IMR-90 (cell line): Measurements from ENCODE around the gene RDH16. TPM values are rescaled to one million over a fixed set of nuclear protein-coding genes. Genes with fewer than 3 reads are reported as not detected.

Experiments used
- ATAC-seq: fragments of 200-7000 bp; cut with Tn5 transposase; 2 replicates; pipeline ENCODE4 v1.9.1; 2020; ENCODE audit warnings: low read depth, mild to moderate bottlenecking, moderate library complexity
- BruUV-seq: library from RNA; stranded (reverse); fragments of 400-500 nt; replicated peaks from 2 replicates; lab custom pipeline; 2021; lab: Mats Ljungman, UMichigan
- CTCF ChIA-PET: fragments of 300-600 bp; formaldehyde crosslinking; extraction: SDS; loops from one replicate; lab custom pipeline; 2021; ENCODE audit warnings: antibody characterized with exemption; lab: Yijun Ruan, JAX
- POLR2A ChIA-PET: fragments of 300-600 bp; sonication (Branson Sonifier 250); formaldehyde crosslinking; loops from one replicate; lab custom pipeline; 2022; ENCODE audit warnings: antibody characterized with exemption; ENCODE audit not compliant: unreplicated experiment; lab: Charles Lee
- DNase-seq: peaks from one replicate; pipeline ENCODE4 v3.0.0; 2013
- H2AFZ ChIP-seq: replicated peaks from 2 replicates; pipeline ENCODE3; 2013; ENCODE audit warnings: low read length, mild to moderate bottlenecking; ENCODE audit not compliant: poor library complexity
- H2AK5ac ChIP-seq: 2 replicates; pipeline ENCODE4 v1.6.1; 2013; ENCODE audit warnings: low read depth, low read length, inconsistent platforms
- H2AK9ac ChIP-seq: replicated peaks from 2 replicates; pipeline ENCODE3; 2013; ENCODE audit warnings: mild to moderate bottlenecking, low read depth, low read length, moderate library complexity; ENCODE audit not compliant: poor library complexity
- H2BK120ac ChIP-seq: 2 replicates; pipeline ENCODE4 v1.6.1; 2013; ENCODE audit warnings: low read depth, low read length, inconsistent platforms
- H2BK15ac ChIP-seq: 3 replicates; pipeline ENCODE4 v1.6.1; 2013; ENCODE audit warnings: low read depth, low read length, inconsistent platforms
- H2BK20ac ChIP-seq: 2 replicates; pipeline ENCODE4 v1.6.1; 2013; ENCODE audit warnings: low read depth, mild to moderate bottlenecking, inconsistent platforms, low read length, moderate library complexity
- H2BK5ac ChIP-seq: 2 replicates; pipeline ENCODE4 v1.6.1; 2013; ENCODE audit warnings: mild to moderate bottlenecking, low read depth, low read length, inconsistent platforms; ENCODE audit not compliant: poor library complexity, severe bottlenecking
- H3K14ac ChIP-seq: replicated peaks from 2 replicates; pipeline ENCODE4 v1.6.1; 2013; ENCODE audit warnings: low read depth, low read length, inconsistent platforms
- H3K18ac ChIP-seq: 2 replicates; pipeline ENCODE4 v1.6.1; 2013; ENCODE audit warnings: low read depth, low read length, control low read depth
- H3K23ac ChIP-seq: 2 replicates; pipeline ENCODE4 v1.6.1; 2013; ENCODE audit warnings: low read depth, low read length, inconsistent platforms
- H3K27ac ChIP-seq: 2 replicates; pipeline ENCODE4 v1.5.1; 2013; ENCODE audit warnings: mild to moderate bottlenecking, control low read depth, low read length; ENCODE audit not compliant: insufficient read depth
- H3K27me3 ChIP-seq: 2 replicates; pipeline ENCODE4 v1.6.1; 2013; ENCODE audit warnings: low read length; ENCODE audit not compliant: control insufficient read depth, insufficient read depth
- H3K36me3 ChIP-seq: 2 replicates; pipeline ENCODE4 v1.6.1; 2013; ENCODE audit warnings: low read length, mixed read lengths; ENCODE audit not compliant: control insufficient read depth, insufficient read depth
- H3K4ac ChIP-seq: 2 replicates; pipeline ENCODE4 v1.6.1; 2013; ENCODE audit warnings: low read depth, low read length, inconsistent platforms
- H3K4me1 ChIP-seq: 2 replicates; pipeline ENCODE4 v1.6.1; 2013; ENCODE audit warnings: low read length, mixed read lengths; ENCODE audit not compliant: control insufficient read depth, insufficient read depth
- H3K4me2 ChIP-seq: 2 replicates; pipeline ENCODE4 v1.6.1; 2013; ENCODE audit warnings: low read depth, mild to moderate bottlenecking, control low read depth, low read length, moderate library complexity
- H3K4me3 ChIP-seq: 2 replicates; pipeline ENCODE4 v1.5.1; 2013; ENCODE audit warnings: low read depth, mild to moderate bottlenecking, control low read depth, low read length, moderate library complexity; ENCODE audit not compliant: insufficient read depth
- H3K56ac ChIP-seq: 2 replicates; pipeline ENCODE4 v1.6.1; 2013; ENCODE audit warnings: low read length, inconsistent platforms; ENCODE audit not compliant: insufficient read depth; ENCODE audit errors: extremely low read depth
- H3K79me1 ChIP-seq, 2 experiments: 2 replicates each; pipeline ENCODE4 v1.6.1; 2013; ENCODE audit warnings: low read length in 2 of 2, inconsistent platforms in 1 of 2, low read depth in 1 of 2
- H3K9ac ChIP-seq: 2 replicates; pipeline ENCODE4 v1.6.1; 2013; ENCODE audit warnings: low read depth, low read length, control low read depth
- H3K9me1 ChIP-seq: 2 replicates; pipeline ENCODE4 v1.6.1; 2013; ENCODE audit warnings: low read length, inconsistent platforms; ENCODE audit not compliant: insufficient read depth
- H3K9me3 ChIP-seq: 2 replicates; pipeline ENCODE4 v1.6.1; 2013; ENCODE audit warnings: low read length; ENCODE audit not compliant: control insufficient read depth, insufficient read depth
- H4K20me1 ChIP-seq: 2 replicates; pipeline ENCODE4 v1.6.1; 2013; ENCODE audit warnings: low read length, inconsistent platforms; ENCODE audit not compliant: insufficient read depth
- H4K5ac ChIP-seq: 2 replicates; pipeline ENCODE4 v1.6.1; 2013; ENCODE audit warnings: mild to moderate bottlenecking, low read depth, low read length, control low read depth
- H4K8ac ChIP-seq, 2 experiments: 2 replicates each; pipeline ENCODE4 v1.6.1; 2013; ENCODE audit warnings: low read depth in 2 of 2, low read length in 2 of 2, control low read depth in 1 of 2, inconsistent platforms in 1 of 2
- H4K91ac ChIP-seq: 2 replicates; pipeline ENCODE4 v1.6.1; 2013; ENCODE audit warnings: low read depth, low read length, inconsistent platforms; ENCODE audit not compliant: insufficient read depth
- BHLHE40 ChIP-seq: fragments of 150-350 bp; IDR thresholded peaks from 2 replicates; pipeline ENCODE4 v1.6.1; 2016; ENCODE audit warnings: mild to moderate bottlenecking, low read depth, low read length
- CEBPB ChIP-seq: IDR thresholded peaks from 2 replicates; pipeline ENCODE4 v1.6.1; 2012; ENCODE audit warnings: low read depth, low read length, improper control_type of control experiment
- ELK1 ChIP-seq: fragments of 150-350 bp; IDR thresholded peaks from 2 replicates; pipeline ENCODE4 v1.6.1; 2016; ENCODE audit warnings: low read depth, mild to moderate bottlenecking, low read length, moderate library complexity, borderline replicate concordance
- MAFK ChIP-seq: IDR thresholded peaks from 2 replicates; pipeline ENCODE4 v1.6.1; 2012; ENCODE audit warnings: low read depth, low read length, improper control_type of control experiment
- MAZ ChIP-seq: IDR thresholded peaks from 2 replicates; pipeline ENCODE4 v1.6.1; 2012; ENCODE audit warnings: low read depth, mild to moderate bottlenecking, low read length, improper control_type of control experiment, moderate library complexity, borderline replicate concordance
- MXI1 ChIP-seq: IDR thresholded peaks from 2 replicates; pipeline ENCODE4 v1.6.1; 2012; ENCODE audit warnings: low read depth, mild to moderate bottlenecking, low read length, moderate library complexity, borderline replicate concordance
- POLR2A ChIP-seq: IDR thresholded peaks from 2 replicates; pipeline ENCODE4 v1.6.1; 2012; ENCODE audit warnings: mild to moderate bottlenecking, low read depth, low read length
- RCOR1 ChIP-seq: IDR thresholded peaks from 2 replicates; pipeline ENCODE4 v1.6.1; 2012; ENCODE audit warnings: mild to moderate bottlenecking, low read length, improper control_type of control experiment; ENCODE audit not compliant: insufficient replicate concordance
- RFX5 ChIP-seq: IDR thresholded peaks from 2 replicates; pipeline ENCODE4 v1.8.0; 2012; ENCODE audit warnings: low read depth, mild to moderate bottlenecking, low read length, moderate library complexity
- SMC3 ChIP-seq: fragments of 150-350 bp; IDR thresholded peaks from 2 replicates; pipeline ENCODE4 v1.6.1; 2016; ENCODE audit warnings: low read depth, mild to moderate bottlenecking, antibody characterized with exemption, low read length, moderate library complexity
- WGBS, 2 experiments: methylation state at CpG; one replicate each; pipeline versions ENCODE4 v1.1.5 to v1.1.7; 2013; ENCODE audit warnings: missing lambda C conversion rate in 2 of 2; ENCODE audit not compliant: insufficient read length in 1 of 2; ENCODE audit errors: extremely low coverage in 2 of 2; 5-methylcytosine and 5-hydroxymethylcytosine counted together
- dilution Hi-C: fragments of 300-500 bp; cut with HindIII; formaldehyde crosslinking; loops from one replicate; pipeline ENCODE4 v1.14.3; 2018; ENCODE audit warnings: low sequenced_read_pairs; ENCODE audit not compliant: unreplicated experiment
- in situ Hi-C: fragments of 300-500 bp; cut with MboI; formaldehyde crosslinking; loops from 3 replicates; pipeline ENCODE4 v1.14.3; 2019; ENCODE audit warnings: low sequenced_read_pairs, inconsistent platforms, mixed read lengths
- intact Hi-C: fragments of 100-400 bp; cut with micrococcal nuclease; formaldehyde crosslinking; loops from 2 replicates; pipeline ENCODE4 v1.10.0; 2022
- polyA plus RNA-seq, 3 experiments: library from polyadenylated mRNA; depleted of rRNA; stranded (reverse); fragments of >200 nt; gene quantifications; 2 replicates each; pipeline ENCODE4 v1.2.3, GENCODE V29; 2012; ENCODE audit warnings: low replicate concordance in 1 of 3
- total RNA-seq: library from RNA; depleted of rRNA; stranded (reverse); fragments of >200 nt; gene quantifications from 2 replicates; pipeline ENCODE4 v1.2.3, GENCODE V29; 2012
- TF ChIP-seq, protein P1 (sequence below): conservative IDR thresholded peaks from 2 replicates; pipeline ENCODE4 v1.5.1; 2012; ENCODE audit warnings: mild to moderate bottlenecking, low read depth, low read length, improper control_type of control experiment
- TF ChIP-seq, protein P2 (sequence below): fragments of 150-350 bp; IDR thresholded peaks from 2 replicates; pipeline ENCODE4 v1.6.1; 2017; ENCODE audit warnings: mild to moderate bottlenecking, antibody characterized with exemption, low read length, low read depth

Gene RDH16
- total and polyA plus RNA-seq, 2 of the 4 experiments (the other 2 are of a cell fraction) = not detected

DNA sequence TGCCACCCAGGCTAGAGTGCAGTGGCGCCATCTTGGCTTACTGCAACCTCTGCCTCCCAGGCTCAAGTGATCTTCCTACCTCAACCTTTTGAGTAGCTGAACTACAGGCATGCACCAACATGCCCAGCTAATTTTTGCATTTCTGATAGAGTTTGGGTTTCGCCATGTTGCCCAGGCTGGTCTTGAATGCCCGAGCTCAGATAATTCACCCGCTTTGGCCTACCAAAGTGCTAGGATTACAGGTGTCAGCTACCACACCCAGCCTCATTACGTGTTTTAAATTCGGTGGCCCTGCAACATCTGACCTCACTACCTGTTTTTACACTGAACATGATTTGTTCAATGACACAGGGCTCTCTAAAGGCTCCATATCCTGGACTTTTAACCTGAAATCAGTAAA, 22.9 kb upstream of the RDH16 start:
- CTCF ChIA-PET = no interaction called here

More for the DNA sequence above, 22.9 kb upstream of the RDH16 start:
- in situ Hi-C loops (loop anchor here (25.0 kb wide), 1 partner anchor 468 kb away; the partner anchor contains the start of gene RBMS2), intact Hi-C loops (no loop called here), dilution Hi-C loops (no loop called here)
- Histone ChIP-seq H2BK20ac (no peak overlapping the region), H2BK15ac (no peak overlapping the region), H2BK5ac (no peak overlapping the region), H2AK9ac (no peak overlapping the region), H4K91ac (no peak overlapping the region), H3K56ac (no peak overlapping the region), H3K79me1 (no peaks in the 10 kb centered on the region), H3K23ac (no peak overlapping the region), H3K4me2 (no peak overlapping the region), H4K8ac (no peak overlapping the region), H3K27me3 (peaks cover 6% of the 10 kb centered on the region; the same call in 1 of the 2 replicates), H3K14ac (no peak overlapping the region), H3K18ac (no peak overlapping the region), H3K27ac (no peak overlapping the region), H3K9ac (no peak overlapping the region), H3K4me1 (no peaks in the 10 kb centered on the region), H3K4me3 (no peak overlapping the region), H3K36me3 (no peaks in the 10 kb centered on the region), H2BK120ac (no peak overlapping the region), H3K9me3 (no peaks in the 10 kb centered on the region), H4K20me1 (no peaks in the 10 kb centered on the region), H3K9me1 (no peaks in the 10 kb centered on the region), H2AFZ (no peak overlapping the region), H4K5ac (no peak overlapping the region), H2AK5ac (no peak overlapping the region), H3K4ac (no peak overlapping the region)
- ATAC-seq (no peak), DNase-seq (no peak)
- WGBS, 2 experiments = 53% methylated on average over 5 of the region's 6 CpGs; no CpG with 5 or more reads in 1 of the 2 experiments
- POLR2A ChIA-PET = no interaction called here
- TF ChIP-seq SMC3 (no peak), RCOR1 (no peak), RFX5 (no peak), MAZ (no peak), MAFK (no peak), ELK1 (no peak), MXI1 (no peak), POLR2A (no peak), BHLHE40 (no peak), CEBPB (no peak)
- TF ChIP-seq, protein P1, sequence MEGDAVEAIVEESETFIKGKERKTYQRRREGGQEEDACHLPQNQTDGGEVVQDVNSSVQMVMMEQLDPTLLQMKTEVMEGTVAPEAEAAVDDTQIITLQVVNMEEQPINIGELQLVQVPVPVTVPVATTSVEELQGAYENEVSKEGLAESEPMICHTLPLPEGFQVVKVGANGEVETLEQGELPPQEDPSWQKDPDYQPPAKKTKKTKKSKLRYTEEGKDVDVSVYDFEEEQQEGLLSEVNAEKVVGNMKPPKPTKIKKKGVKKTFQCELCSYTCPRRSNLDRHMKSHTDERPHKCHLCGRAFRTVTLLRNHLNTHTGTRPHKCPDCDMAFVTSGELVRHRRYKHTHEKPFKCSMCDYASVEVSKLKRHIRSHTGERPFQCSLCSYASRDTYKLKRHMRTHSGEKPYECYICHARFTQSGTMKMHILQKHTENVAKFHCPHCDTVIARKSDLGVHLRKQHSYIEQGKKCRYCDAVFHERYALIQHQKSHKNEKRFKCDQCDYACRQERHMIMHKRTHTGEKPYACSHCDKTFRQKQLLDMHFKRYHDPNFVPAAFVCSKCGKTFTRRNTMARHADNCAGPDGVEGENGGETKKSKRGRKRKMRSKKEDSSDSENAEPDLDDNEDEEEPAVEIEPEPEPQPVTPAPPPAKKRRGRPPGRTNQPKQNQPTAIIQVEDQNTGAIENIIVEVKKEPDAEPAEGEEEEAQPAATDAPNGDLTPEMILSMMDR = no peak
- TF ChIP-seq, protein P2, sequence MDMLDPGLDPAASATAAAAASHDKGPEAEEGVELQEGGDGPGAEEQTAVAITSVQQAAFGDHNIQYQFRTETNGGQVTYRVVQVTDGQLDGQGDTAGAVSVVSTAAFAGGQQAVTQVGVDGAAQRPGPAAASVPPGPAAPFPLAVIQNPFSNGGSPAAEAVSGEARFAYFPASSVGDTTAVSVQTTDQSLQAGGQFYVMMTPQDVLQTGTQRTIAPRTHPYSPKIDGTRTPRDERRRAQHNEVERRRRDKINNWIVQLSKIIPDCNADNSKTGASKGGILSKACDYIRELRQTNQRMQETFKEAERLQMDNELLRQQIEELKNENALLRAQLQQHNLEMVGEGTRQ = no peak
- BruUV-seq = no TSS peak
